Fibroblast of mammary gland (primary cell): Measurements from ENCODE around the gene CKMT2.

ENCODE experiments used
- DNase-seq: peaks from one replicate; pipeline ENCODE4 v3.0.0-alpha.2; 2010; ENCODE audit warnings: low read depth
- H3K4me3 ChIP-seq: 2 replicates; pipeline ENCODE4 v1.5.1; 2011; ENCODE audit warnings: low read depth, mild to moderate bottlenecking, low read length, moderate library complexity; ENCODE audit not compliant: control insufficient read depth
- CTCF ChIP-seq: conservative IDR thresholded peaks from 2 replicates; pipeline ENCODE4 v1.5.1; 2011; ENCODE audit warnings: low read depth, low read length, inconsistent platforms; ENCODE audit not compliant: control insufficient read depth, insufficient read depth

The CKMT2 gene

DNA sequence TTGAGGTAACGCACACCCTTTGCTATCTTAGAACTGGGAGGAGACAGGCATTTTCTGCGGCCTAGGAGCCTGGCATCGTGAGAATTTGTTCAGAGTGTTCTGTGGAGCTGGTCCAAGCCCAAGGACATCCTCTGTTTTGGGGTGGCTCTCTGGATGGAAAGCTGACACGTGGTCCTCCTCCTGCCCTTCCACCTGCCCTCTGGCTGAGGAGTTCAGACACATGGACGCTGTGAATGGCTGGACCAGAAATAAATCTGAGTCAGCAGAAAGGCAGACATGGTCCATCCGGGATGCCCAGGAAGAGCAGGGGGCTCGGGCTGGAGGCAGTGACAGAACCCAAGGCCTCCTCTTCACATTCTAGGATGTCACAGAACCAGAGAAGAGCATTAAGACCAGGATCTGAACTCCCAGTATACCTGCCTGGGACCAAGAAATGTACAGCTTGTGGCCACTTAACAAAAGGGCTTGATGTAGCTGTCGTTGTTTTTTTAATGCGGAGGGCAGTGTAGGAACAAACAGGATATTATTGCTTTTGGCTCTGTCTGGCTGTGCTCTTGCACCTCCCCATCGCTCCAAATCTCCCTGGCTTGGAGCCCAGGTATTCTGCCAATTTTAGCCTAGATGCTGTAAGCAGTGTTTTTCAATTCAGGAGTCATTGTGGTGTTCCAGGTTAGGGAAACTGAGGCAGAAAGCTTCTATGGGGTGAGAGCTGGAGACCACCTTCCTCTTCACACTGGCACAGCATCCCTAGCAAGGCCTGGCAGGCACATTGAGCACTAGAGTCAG is 2.4 kb downstream of the CKMT2 start:
- no peak for TF ChIP-seq CTCF
- DNase-seq, result no peak
- no peak overlapping the region for H3K4me3 ChIP-seq

DNA sequence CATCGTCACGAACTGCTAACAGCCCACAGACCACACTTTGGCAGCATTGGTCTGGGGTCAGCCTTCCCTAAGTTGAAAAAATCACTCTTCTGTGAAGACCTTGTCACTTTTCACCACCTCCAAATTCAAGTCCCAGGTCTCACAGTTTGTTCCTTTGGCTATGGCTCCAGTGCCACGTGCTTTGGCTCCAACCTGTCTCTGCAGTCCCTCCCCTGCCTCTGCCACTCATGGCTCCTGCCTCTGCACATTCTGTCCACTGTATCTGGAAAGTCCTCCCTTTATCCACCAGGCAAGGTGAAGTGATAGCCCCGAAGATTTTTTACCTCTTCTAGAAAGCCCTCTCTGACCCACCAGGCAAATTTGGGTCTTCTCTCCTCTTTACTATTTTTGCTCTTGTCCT is 5.3 kb downstream of the CKMT2 start:
- no peak for DNase-seq
- no peak for TF ChIP-seq CTCF
- no peak overlapping the region for H3K4me3 ChIP-seq

GRCh38 chr5:81239613-81240012 is 6.5 kb downstream of the CKMT2 start:
- no peak overlapping the region for H3K4me3 ChIP-seq
- no peak for TF ChIP-seq CTCF
- DNase-seq, result no peak

GRCh38 chr5:81241001-81241400 is 7.9 kb downstream of the CKMT2 start:
- H3K4me3 ChIP-seq, result no peak overlapping the region
- DNase-seq, result no peak
- no peak for TF ChIP-seq CTCF

DNA sequence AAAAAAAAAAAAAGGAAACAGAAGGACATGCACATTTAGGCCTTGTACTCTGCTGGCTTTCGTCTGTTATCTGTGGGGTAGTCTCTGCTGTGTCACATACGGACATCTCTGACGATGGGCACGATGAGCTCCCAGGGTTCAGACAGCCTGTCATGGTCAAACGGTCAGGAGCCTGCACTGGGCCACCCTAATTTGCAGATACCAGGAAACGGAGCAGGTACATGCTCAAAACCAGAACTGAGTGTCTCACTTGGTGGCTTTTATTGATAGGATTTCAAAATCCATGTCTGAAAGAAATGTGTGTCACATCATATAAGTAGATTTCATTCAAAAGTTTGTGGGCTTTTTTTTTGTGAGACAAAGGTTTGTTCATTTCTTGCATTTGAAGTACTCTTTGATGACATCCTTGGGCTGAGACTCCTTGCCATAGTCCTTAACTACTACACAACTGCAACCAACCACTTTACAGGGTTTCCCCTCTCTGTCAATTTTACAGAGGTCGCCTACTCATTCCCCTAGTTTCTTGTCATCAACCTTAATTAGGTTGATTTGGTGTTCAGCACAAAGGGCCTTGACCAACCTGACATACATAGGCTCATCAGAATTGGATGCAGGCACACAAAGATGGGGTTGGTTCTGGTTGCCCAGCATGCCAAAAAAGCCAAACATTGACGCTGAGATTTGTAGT is 9.0 kb downstream of the CKMT2 start:
- no peak for DNase-seq
- no peak for TF ChIP-seq CTCF
- no peak overlapping the region for H3K4me3 ChIP-seq

GRCh38 chr5:81242906-81243436 is 9.8 kb downstream of the CKMT2 start:
- no peak for TF ChIP-seq CTCF
- no peak overlapping the region for H3K4me3 ChIP-seq
- DNase-seq, result no peak

- TF ChIP-seq CTCF, result no peak
- no peak overlapping the region for H3K4me3 ChIP-seq
- no peak for DNase-seq
Observed at GRCh38 chr5:81244451-81244850, 11.3 kb downstream of the CKMT2 start.
